ENCODE data around the gene TFB1M.

TFB1M gene

DNA sequence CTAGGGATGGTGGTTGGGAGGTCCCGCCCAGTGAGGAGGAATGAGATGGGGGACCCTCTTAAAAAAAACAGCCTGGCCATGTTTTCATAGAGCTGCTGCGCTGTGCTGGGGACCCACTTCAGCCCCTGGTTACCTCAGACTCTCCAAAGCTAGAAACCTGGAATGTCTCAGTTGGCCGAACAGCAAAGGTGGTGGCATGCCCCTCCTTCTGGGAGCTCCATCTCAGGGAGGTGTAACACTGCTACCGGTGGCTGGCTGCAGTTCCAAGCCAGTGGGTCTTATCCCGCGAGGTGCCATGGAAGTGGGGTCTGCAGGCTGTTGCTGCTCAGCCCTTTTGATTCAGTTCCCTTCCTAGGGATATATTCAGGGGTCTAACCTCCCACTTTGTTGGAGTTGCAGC lies 35.7 kb upstream of the TFB1M start:
- TF ChIP-seq, protein P1, sequence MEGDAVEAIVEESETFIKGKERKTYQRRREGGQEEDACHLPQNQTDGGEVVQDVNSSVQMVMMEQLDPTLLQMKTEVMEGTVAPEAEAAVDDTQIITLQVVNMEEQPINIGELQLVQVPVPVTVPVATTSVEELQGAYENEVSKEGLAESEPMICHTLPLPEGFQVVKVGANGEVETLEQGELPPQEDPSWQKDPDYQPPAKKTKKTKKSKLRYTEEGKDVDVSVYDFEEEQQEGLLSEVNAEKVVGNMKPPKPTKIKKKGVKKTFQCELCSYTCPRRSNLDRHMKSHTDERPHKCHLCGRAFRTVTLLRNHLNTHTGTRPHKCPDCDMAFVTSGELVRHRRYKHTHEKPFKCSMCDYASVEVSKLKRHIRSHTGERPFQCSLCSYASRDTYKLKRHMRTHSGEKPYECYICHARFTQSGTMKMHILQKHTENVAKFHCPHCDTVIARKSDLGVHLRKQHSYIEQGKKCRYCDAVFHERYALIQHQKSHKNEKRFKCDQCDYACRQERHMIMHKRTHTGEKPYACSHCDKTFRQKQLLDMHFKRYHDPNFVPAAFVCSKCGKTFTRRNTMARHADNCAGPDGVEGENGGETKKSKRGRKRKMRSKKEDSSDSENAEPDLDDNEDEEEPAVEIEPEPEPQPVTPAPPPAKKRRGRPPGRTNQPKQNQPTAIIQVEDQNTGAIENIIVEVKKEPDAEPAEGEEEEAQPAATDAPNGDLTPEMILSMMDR (IDR thresholded peaks at IDR 0.05; ENCODE audit: control insufficient read depth, insufficient read depth, low read depth, low read length, missing control alignments), result no peak
- DNase-seq (ENCODE audit: low read depth), result no peak
- H3K4me3 ChIP-seq (ENCODE audit: control insufficient read depth, low read depth, low read length), result no peak overlapping the region

DNA sequence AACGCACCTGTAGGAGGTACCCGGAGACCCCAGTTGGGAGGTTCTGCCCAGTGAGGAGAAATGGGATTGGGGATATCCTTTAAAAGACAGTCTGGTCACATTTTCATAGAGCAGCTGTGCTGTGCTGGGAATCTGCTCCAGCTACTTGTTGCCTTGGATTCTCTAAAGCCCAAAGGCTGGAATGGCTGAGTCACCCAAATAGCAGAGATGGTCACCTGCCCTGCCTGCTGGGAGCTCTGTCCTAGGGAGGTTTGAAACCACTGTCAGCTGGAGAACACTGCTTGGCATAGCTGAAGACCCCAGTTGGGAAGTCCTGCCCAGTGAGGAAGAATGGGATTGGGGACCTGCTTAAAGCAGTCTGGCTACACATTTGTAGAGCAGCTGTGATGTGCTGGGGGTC lies 34.8 kb upstream of the TFB1M start:
- TF ChIP-seq, protein P1 (IDR thresholded peaks at IDR 0.05; ENCODE audit: control insufficient read depth, insufficient read depth, low read depth, low read length, missing control alignments), result no peak
- H3K4me3 ChIP-seq (ENCODE audit: control insufficient read depth, low read depth, low read length), result no peak overlapping the region
- DNase-seq (ENCODE audit: low read depth), result no peak

DNA sequence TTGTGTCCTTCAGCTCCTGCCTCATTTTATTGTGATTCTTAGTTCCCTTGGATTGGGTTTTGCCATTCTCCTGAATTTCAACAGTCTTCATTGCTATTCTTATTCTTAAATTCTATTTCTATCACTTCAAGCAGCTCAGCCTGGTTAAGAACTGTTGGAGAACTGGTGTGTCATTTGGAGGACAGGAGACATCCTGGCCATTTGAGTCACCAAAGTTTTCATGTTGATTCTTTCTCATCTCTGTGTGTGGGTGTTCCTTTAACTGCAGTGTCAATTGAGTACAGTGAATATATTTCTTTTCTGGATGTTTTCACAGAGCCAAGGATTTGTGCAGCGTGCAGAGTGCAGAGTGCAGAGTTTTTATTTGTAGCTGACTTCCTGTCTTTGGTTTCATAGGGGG lies 33.5 kb upstream of the TFB1M start:
- DNase-seq (ENCODE audit: low read depth), result no peak
- H3K4me3 ChIP-seq (ENCODE audit: control insufficient read depth, low read depth, low read length), result no peak overlapping the region
- TF ChIP-seq, protein P1 (IDR thresholded peaks at IDR 0.05; ENCODE audit: control insufficient read depth, insufficient read depth, low read depth, low read length, missing control alignments), result no peak

DNA sequence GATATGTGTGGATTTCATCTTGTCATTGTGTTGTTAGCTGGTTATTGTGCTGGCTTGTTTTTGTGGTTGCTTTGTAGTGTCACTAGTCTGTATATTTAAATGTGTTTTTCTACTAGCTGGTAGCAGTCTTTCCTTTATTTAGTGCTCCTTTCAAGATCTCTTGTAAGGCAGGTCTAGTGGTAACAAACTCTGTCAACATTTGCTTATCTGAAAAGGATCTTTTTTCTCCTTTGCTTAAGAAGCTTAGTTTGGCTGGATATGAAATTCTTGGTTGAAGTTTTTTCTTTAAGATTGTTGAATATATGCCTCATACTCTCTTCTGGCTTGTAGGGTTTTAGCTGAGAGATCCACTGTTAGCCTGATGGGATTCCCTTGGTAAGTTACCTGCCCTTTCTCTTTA lies 32.7 kb upstream of the TFB1M start:
- TF ChIP-seq, protein P1 (IDR thresholded peaks at IDR 0.05; ENCODE audit: control insufficient read depth, insufficient read depth, low read depth, low read length, missing control alignments), result no peak
- H3K4me3 ChIP-seq (ENCODE audit: control insufficient read depth, low read depth, low read length), result no peak overlapping the region
- DNase-seq (ENCODE audit: low read depth), result no peak

DNA sequence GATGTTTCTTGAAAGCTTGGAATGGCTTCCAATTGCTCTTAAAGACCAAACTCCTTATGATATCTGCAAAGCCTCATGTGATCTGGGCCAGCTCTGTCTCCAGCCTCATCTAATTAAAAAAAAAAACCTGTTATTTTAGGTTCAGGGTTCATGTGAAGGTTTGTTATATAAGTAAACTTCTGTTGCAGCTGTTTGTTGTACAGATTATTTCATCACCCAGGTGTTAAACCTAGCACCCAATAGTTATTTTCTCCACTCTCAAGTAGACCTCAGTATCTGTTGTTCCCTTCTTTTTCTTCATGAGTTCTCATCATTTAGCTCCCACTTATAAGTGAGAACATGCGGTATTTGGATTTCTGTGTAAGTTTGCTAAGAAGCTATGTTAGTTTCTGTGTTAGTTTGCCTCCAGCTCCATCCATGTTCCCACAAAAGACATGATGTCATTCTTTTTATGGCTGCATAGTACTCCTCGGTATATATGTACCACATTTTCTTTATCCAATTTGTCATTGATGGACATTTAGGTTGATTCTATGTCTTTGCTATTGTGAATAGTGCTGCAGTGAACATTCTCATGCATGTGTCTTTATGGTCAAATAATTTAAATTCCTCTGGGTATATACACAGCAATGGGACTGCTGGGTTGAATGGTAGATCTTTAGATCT lies 30.2 kb upstream of the TFB1M start:
- no peak overlapping the region for H3K4me3 ChIP-seq (ENCODE audit: control insufficient read depth, low read depth, low read length)
- DNase-seq (ENCODE audit: low read depth), result no peak
- TF ChIP-seq, protein P1 (IDR thresholded peaks at IDR 0.05; ENCODE audit: control insufficient read depth, insufficient read depth, low read depth, low read length, missing control alignments), result no peak

DNA sequence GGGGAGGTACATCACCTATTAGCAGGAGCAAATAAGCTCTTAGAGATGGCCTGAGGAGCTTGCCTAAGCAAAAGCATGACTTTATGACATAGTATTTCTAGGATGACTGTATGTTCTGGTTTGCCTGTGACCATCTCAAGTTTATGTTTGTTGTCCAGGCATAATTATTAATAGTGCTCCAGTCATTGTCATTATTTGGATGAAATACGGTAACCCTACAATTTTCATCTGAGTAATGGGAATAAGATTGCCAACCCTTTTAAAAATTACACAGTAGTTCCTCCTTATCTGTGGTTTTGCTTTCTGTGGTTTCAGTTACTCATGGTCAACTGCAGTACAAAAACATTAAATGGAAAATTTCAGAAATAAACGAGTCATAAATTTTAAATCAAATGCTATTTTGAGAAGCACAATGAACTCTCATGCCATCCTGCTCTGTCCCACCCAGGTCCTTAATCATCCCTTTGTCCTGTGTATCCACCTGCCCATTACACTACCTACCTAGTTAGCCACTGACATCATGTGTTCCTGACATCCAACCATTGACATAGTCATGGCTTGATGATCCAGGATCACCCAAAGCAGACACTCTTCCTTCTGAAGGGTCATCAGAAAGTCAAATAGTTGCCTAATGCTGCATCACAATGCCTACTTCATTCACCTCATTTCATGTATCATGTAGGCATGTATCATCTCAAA lies 27.0 kb upstream of the TFB1M start:
- peak; percentile 44 for DNase-seq (ENCODE audit: low read depth)
- H3K4me3 ChIP-seq (ENCODE audit: control insufficient read depth, low read depth, low read length), result no peak overlapping the region
- TF ChIP-seq, protein P1 (IDR thresholded peaks at IDR 0.05; ENCODE audit: control insufficient read depth, insufficient read depth, low read depth, low read length, missing control alignments), result no peak
